MCF 10A (cell line): ENCODE results near the gene FFAR3. TPM values are rescaled to one million over a fixed set of nuclear protein-coding genes. Genes with fewer than 3 reads are reported as not detected.

Experiments used
- BruUV-seq: library from RNA; stranded (reverse); fragments of 400-500 nt; replicated peaks from 2 replicates; lab custom pipeline; 2021; lab: Mats Ljungman, UMichigan
- CTCF ChIA-PET: fragments of 300-600 bp; sonication (Branson Sonifier 250); formaldehyde crosslinking; extraction: SDS; loops from one replicate; lab custom pipeline; 2021; ENCODE audit warnings: antibody characterized with exemption, inconsistent platforms; lab: Yijun Ruan, JAX
- POLR2A ChIA-PET: fragments of 300-600, 350-650 bp; sonication (Branson Sonifier 250); formaldehyde crosslinking; extraction: SDS; loops from one replicate; lab custom pipeline; 2020; ENCODE audit warnings: antibody characterized with exemption, inconsistent platforms; lab: Yijun Ruan, JAX
- DNase-seq: peaks from one replicate; pipeline ENCODE4 v3.0.0-alpha.2; 2018; ENCODE audit not compliant: unreplicated experiment
- H3K27ac Mint-ChIP-seq: one replicate; pipeline ENCODE4 v1.8.0; 2022; ENCODE audit warnings: mild to moderate bottlenecking, low read depth, mixed read lengths; ENCODE audit not compliant: unreplicated experiment
- H3K27me3 Mint-ChIP-seq: one replicate; pipeline ENCODE4 v1.8.0; 2022; ENCODE audit warnings: mixed read lengths; ENCODE audit not compliant: insufficient read depth, unreplicated experiment
- H3K36me3 Mint-ChIP-seq: one replicate; pipeline ENCODE4 v1.8.0; 2022; ENCODE audit warnings: mild to moderate bottlenecking, moderate library complexity, mixed read lengths; ENCODE audit not compliant: insufficient read depth, unreplicated experiment
- H3K4me1 Mint-ChIP-seq: one replicate; pipeline ENCODE4 v1.8.0; 2022; ENCODE audit warnings: mixed read lengths; ENCODE audit not compliant: insufficient read depth, unreplicated experiment
- H3K4me3 Mint-ChIP-seq: one replicate; pipeline ENCODE4 v1.8.0; 2022; ENCODE audit warnings: mild to moderate bottlenecking, moderate library complexity, mixed read lengths; ENCODE audit not compliant: unreplicated experiment
- H3K9me3 Mint-ChIP-seq: one replicate; pipeline ENCODE4 v1.8.0; 2022; ENCODE audit warnings: mixed read lengths; ENCODE audit not compliant: unreplicated experiment
- CTCF ChIP-seq: fragments of 200-600 bp; IDR thresholded peaks from one replicate; pipeline ENCODE4 v1.8.0; 2022; ENCODE audit warnings: antibody characterized with exemption, mild to moderate bottlenecking; ENCODE audit not compliant: unreplicated experiment
- intact Hi-C: fragments of 100-400 bp; cut with micrococcal nuclease; formaldehyde crosslinking; loops from 2 replicates; pipeline ENCODE4 v1.14.1; 2022
- total RNA-seq: library from RNA; stranded (reverse); gene quantifications from 2 replicates; pipeline ENCODE4 v1.2.3, GENCODE V29; 2022

The FFAR3 gene
- total RNA-seq, 1 experiment from 2014 or later, result not detected

- CTCF ChIA-PET, result interaction anchor here (0.6 to 1.8 kb wide), 3 partner anchors 9 to 133 kb away, joined by 3 to 6 read pairs (median 3); no protein-coding TSS in a partner anchor
- H3K36me3 Mint-ChIP-seq, result no peaks in the 10 kb centered on the region
- POLR2A ChIA-PET, result no interaction called here
- no peaks in the 10 kb centered on the region for H3K9me3 Mint-ChIP-seq
- no peak for TF ChIP-seq CTCF
- H3K27me3 Mint-ChIP-seq, result peaks cover 80% of the 10 kb centered on the region
- no peak overlapping the region for H3K4me3 Mint-ChIP-seq
- intact Hi-C loops, result no loop called here
- DNase-seq, result no peak
- H3K4me1 Mint-ChIP-seq, result peaks cover 6% of the 10 kb centered on the region
- no TSS peak for BruUV-seq
- H3K27ac Mint-ChIP-seq, result no peak overlapping the region
Observed at GRCh38 chr19:35362261-35363000, 4.2 kb downstream of the FFAR3 start.

GRCh38 chr19:35363001-35363590 is 4.8 kb downstream of the FFAR3 start:
- intact Hi-C loops, result no loop called here
- DNase-seq, result no peak
- H3K27me3 Mint-ChIP-seq, result peaks cover 80% of the 10 kb centered on the region
- BruUV-seq, result no TSS peak
- no peak overlapping the region for H3K4me3 Mint-ChIP-seq
- POLR2A ChIA-PET, result no interaction called here
- H3K4me1 Mint-ChIP-seq, result peaks cover 4% of the 10 kb centered on the region
- no peaks in the 10 kb centered on the region for H3K9me3 Mint-ChIP-seq
- H3K36me3 Mint-ChIP-seq, result no peaks in the 10 kb centered on the region
- CTCF ChIA-PET, result interaction anchor here (0.6 to 1.8 kb wide), 4 partner anchors 10 to 132 kb away, joined by 3 to 6 read pairs (median 3); no protein-coding TSS in a partner anchor
- no peak for TF ChIP-seq CTCF
- no peak overlapping the region for H3K27ac Mint-ChIP-seq

GRCh38 chr19:35363711-35364425 is 5.6 kb downstream of the FFAR3 start:
- Mint-ChIP-seq H3K4me1 (no peaks in the 10 kb centered on the region), H3K4me3 (no peak overlapping the region), H3K27me3 (peaks cover 81% of the 10 kb centered on the region), H3K27ac (no peak overlapping the region), H3K9me3 (no peaks in the 10 kb centered on the region), H3K36me3 (no peaks in the 10 kb centered on the region)
- ChIA-PET CTCF (interaction anchor here (0.7 to 1.2 kb wide), 2 partner anchors 131 to 631 kb away, joined by 3 to 6 read pairs; no protein-coding TSS in a partner anchor), POLR2A (no interaction called here)
- intact Hi-C loops, result no loop called here
- no peak for TF ChIP-seq CTCF
- no peak for DNase-seq
- no TSS peak for BruUV-seq

- ChIA-PET CTCF (interaction anchor here (0.6 to 2.1 kb wide), 3 partner anchors 12 to 130 kb away, joined by 4 to 12 read pairs (median 5); no protein-coding TSS in a partner anchor), POLR2A (no interaction called here)
- Mint-ChIP-seq H3K27me3 (peaks cover 96% of the 10 kb centered on the region), H3K27ac (no peak overlapping the region), H3K36me3 (no peaks in the 10 kb centered on the region), H3K9me3 (no peaks in the 10 kb centered on the region), H3K4me1 (no peaks in the 10 kb centered on the region), H3K4me3 (no peak overlapping the region)
- TF ChIP-seq CTCF, result no peak
- DNase-seq, result no peak
- intact Hi-C loops, result no loop called here
- BruUV-seq, result no TSS peak
Observed at GRCh38 chr19:35365303-35365702, 7.0 kb downstream of the FFAR3 start.
